Stimulated activated naive B cell treated with anti-CD40 and anti-IgM and Interleukin-4, amounts not matched to agents 10 μg/mL and 1 μg/mL and 100 μg/mL, for 72 hours (primary cell): ENCODE results near the gene ANKFN1.

Experiments used
- ATAC-seq, 2 donors: fragments of 150-1000 bp; cut with Tn5 transposase; replicated peaks; 2 replicates each; pipeline ENCODE4 v1.10.0; 2021; ENCODE audit warnings: moderate library complexity in 1 of 2
- DNase-seq: peaks from one replicate; pipeline ENCODE4 v3.0.0; 2021
- H3K27ac Mint-ChIP-seq: one replicate; pipeline ENCODE4 v1.8.0; 2022; ENCODE audit warnings: mild to moderate bottlenecking, mixed read lengths
- H3K27me3 Mint-ChIP-seq, 2 donors: one replicate each; pipeline ENCODE4 v1.8.0; 2022; ENCODE audit warnings: mixed read lengths in 2 of 2
- H3K36me3 Mint-ChIP-seq, 2 donors: one replicate each; pipeline ENCODE4 v1.8.0; 2022; ENCODE audit warnings: mixed read lengths in 2 of 2, mild to moderate bottlenecking in 1 of 2
- H3K4me1 Mint-ChIP-seq, 2 donors: one replicate each; pipeline ENCODE4 v1.8.0; 2022; ENCODE audit warnings: mixed read lengths in 2 of 2, mild to moderate bottlenecking in 1 of 2
- H3K4me3 Mint-ChIP-seq, 2 donors: one replicate each; pipeline ENCODE4 v1.8.0; 2022; ENCODE audit warnings: mild to moderate bottlenecking in 2 of 2, mixed read lengths in 2 of 2, moderate library complexity in 1 of 2
- H3K9me3 Mint-ChIP-seq, 2 donors: one replicate each; pipeline ENCODE4 v1.8.0; 2022; ENCODE audit warnings: mixed read lengths in 2 of 2, mild to moderate bottlenecking in 1 of 2

The ANKFN1 gene

GRCh38 chr17:56310782-56311181 is 157.5 kb downstream of the ANKFN1 start:
- Mint-ChIP-seq H3K27me3 (no peaks in the 10 kb centered on the region), H3K4me1 (no peaks in the 10 kb centered on the region), H3K36me3 (no peaks in the 10 kb centered on the region), H3K4me3 (no peak overlapping the region), H3K27ac (no peak overlapping the region), H3K9me3 (peaks cover 0 to 5% of the 10 kb centered on the region in 2 donors)
- ATAC-seq (no peak), DNase-seq (no peak)

GRCh38 chr17:56313201-56313600 is 159.9 kb downstream of the ANKFN1 start:
- no peaks in the 10 kb centered on the region for H3K27me3 Mint-ChIP-seq
- no peak for DNase-seq
- no peak overlapping the region for H3K27ac Mint-ChIP-seq
- no peaks in the 10 kb centered on the region for H3K9me3 Mint-ChIP-seq
- no peaks in the 10 kb centered on the region for H3K4me1 Mint-ChIP-seq
- no peak for ATAC-seq
- no peaks in the 10 kb centered on the region for H3K36me3 Mint-ChIP-seq
- no peak overlapping the region for H3K4me3 Mint-ChIP-seq

- no peak for DNase-seq
- H3K9me3 Mint-ChIP-seq: no peaks in the 10 kb centered on the region
- no peak for ATAC-seq
- no peak overlapping the region for H3K27ac Mint-ChIP-seq
- H3K36me3 Mint-ChIP-seq: no peaks in the 10 kb centered on the region
- H3K4me1 Mint-ChIP-seq: no peaks in the 10 kb centered on the region
- no peak overlapping the region for H3K4me3 Mint-ChIP-seq
- no peaks in the 10 kb centered on the region for H3K27me3 Mint-ChIP-seq
These were observed 160.8 kb downstream of the ANKFN1 start for GRCh38 chr17:56314026-56314425.

GRCh38 chr17:56314984-56315602 is 161.8 kb downstream of the ANKFN1 start:
- no peaks in the 10 kb centered on the region for H3K9me3 Mint-ChIP-seq
- no peak for DNase-seq
- no peaks in the 10 kb centered on the region for H3K4me1 Mint-ChIP-seq
- H3K27me3 Mint-ChIP-seq: no peaks in the 10 kb centered on the region
- ATAC-seq: no peak
- H3K27ac Mint-ChIP-seq: no peak overlapping the region
- no peak overlapping the region for H3K4me3 Mint-ChIP-seq
- H3K36me3 Mint-ChIP-seq: no peaks in the 10 kb centered on the region

- no peak overlapping the region for H3K4me3 Mint-ChIP-seq
- no peak overlapping the region for H3K27ac Mint-ChIP-seq
- H3K27me3 Mint-ChIP-seq: no peaks in the 10 kb centered on the region
- ATAC-seq: no peak
- DNase-seq: no peak
- H3K36me3 Mint-ChIP-seq: no peaks in the 10 kb centered on the region
- no peaks in the 10 kb centered on the region for H3K4me1 Mint-ChIP-seq
- no peaks in the 10 kb centered on the region for H3K9me3 Mint-ChIP-seq
These were observed 163.3 kb downstream of the ANKFN1 start for GRCh38 chr17:56316604-56317003.

GRCh38 chr17:56317351-56318208 is 164.3 kb downstream of the ANKFN1 start:
- no peaks in the 10 kb centered on the region for H3K36me3 Mint-ChIP-seq
- no peak overlapping the region for H3K27ac Mint-ChIP-seq
- H3K9me3 Mint-ChIP-seq: no peaks in the 10 kb centered on the region
- no peak overlapping the region for H3K4me3 Mint-ChIP-seq
- no peak for ATAC-seq
- DNase-seq: no peak
- H3K27me3 Mint-ChIP-seq: no peaks in the 10 kb centered on the region
- H3K4me1 Mint-ChIP-seq: no peaks in the 10 kb centered on the region

GRCh38 chr17:56319531-56319930 is 166.3 kb downstream of the ANKFN1 start:
- DNase-seq: no peak
- no peaks in the 10 kb centered on the region for H3K4me1 Mint-ChIP-seq

GRCh38 chr17:56320443-56320842 is 167.2 kb downstream of the ANKFN1 start:
- no peak for DNase-seq
- ATAC-seq: no peak
- Mint-ChIP-seq H3K9me3 (no peaks in the 10 kb centered on the region), H3K4me1 (no peaks in the 10 kb centered on the region), H3K27ac (no peak overlapping the region), H3K36me3 (no peaks in the 10 kb centered on the region), H3K27me3 (no peaks in the 10 kb centered on the region), H3K4me3 (no peak overlapping the region)

More at GRCh38 chr17:56319531-56319930, 166.3 kb downstream of the ANKFN1 start:
- H3K27me3 Mint-ChIP-seq: no peaks in the 10 kb centered on the region
- no peak overlapping the region for H3K27ac Mint-ChIP-seq
- ATAC-seq: peak; percentile 52 to 59
- H3K9me3 Mint-ChIP-seq: no peaks in the 10 kb centered on the region
- H3K4me3 Mint-ChIP-seq: no peak overlapping the region
- no peaks in the 10 kb centered on the region for H3K36me3 Mint-ChIP-seq

- Mint-ChIP-seq H3K36me3 (no peaks in the 10 kb centered on the region), H3K4me1 (no peaks in the 10 kb centered on the region), H3K4me3 (no peak overlapping the region), H3K9me3 (no peaks in the 10 kb centered on the region), H3K27me3 (no peaks in the 10 kb centered on the region), H3K27ac (no peak overlapping the region)
- ATAC-seq (no peak), DNase-seq (no peak)
These were observed 169.7 kb downstream of the ANKFN1 start for GRCh38 chr17:56322991-56323390.

GRCh38 chr17:56324676-56325075 is 171.4 kb downstream of the ANKFN1 start:
- DNase-seq (no peak), ATAC-seq (no peak)
- no peaks in the 10 kb centered on the region for H3K4me1 Mint-ChIP-seq
- H3K27me3 Mint-ChIP-seq: no peaks in the 10 kb centered on the region
- no peak overlapping the region for H3K27ac Mint-ChIP-seq
- no peaks in the 10 kb centered on the region for H3K9me3 Mint-ChIP-seq
- no peaks in the 10 kb centered on the region for H3K36me3 Mint-ChIP-seq
- no peak overlapping the region for H3K4me3 Mint-ChIP-seq

- no peaks in the 10 kb centered on the region for H3K36me3 Mint-ChIP-seq
- ATAC-seq (no peak), DNase-seq (no peak)
- no peak overlapping the region for H3K4me3 Mint-ChIP-seq
- no peaks in the 10 kb centered on the region for H3K27me3 Mint-ChIP-seq
- H3K4me1 Mint-ChIP-seq: no peaks in the 10 kb centered on the region
- peaks cover 0 to 1% of the 10 kb centered on the region in 2 donors for H3K9me3 Mint-ChIP-seq
- H3K27ac Mint-ChIP-seq: no peak overlapping the region
These were observed 172.2 kb downstream of the ANKFN1 start for GRCh38 chr17:56325313-56326000.

- no peak overlapping the region for H3K27ac Mint-ChIP-seq
- H3K27me3 Mint-ChIP-seq: no peaks in the 10 kb centered on the region
These were observed 172.7 kb downstream of the ANKFN1 start for GRCh38 chr17:56326001-56326359.

GRCh38 chr17:56347639-56348038 is 194.4 kb downstream of the ANKFN1 start:
- Mint-ChIP-seq H3K4me3 (no peak overlapping the region), H3K9me3 (peaks cover 7 to 11% of the 10 kb centered on the region in 2 donors), H3K27ac (no peak overlapping the region)

More at GRCh38 chr17:56326001-56326359, 172.7 kb downstream of the ANKFN1 start:
- ATAC-seq: no peak
- peaks cover 0 to 1% of the 10 kb centered on the region in 2 donors for H3K9me3 Mint-ChIP-seq
- DNase-seq: no peak
- H3K4me1 Mint-ChIP-seq: no peaks in the 10 kb centered on the region
- no peaks in the 10 kb centered on the region for H3K36me3 Mint-ChIP-seq
- H3K4me3 Mint-ChIP-seq: no peak overlapping the region

GRCh38 chr17:56350592-56350991 is 197.3 kb downstream of the ANKFN1 start:
- H3K36me3 Mint-ChIP-seq: no peaks in the 10 kb centered on the region

More at GRCh38 chr17:56347639-56348038, 194.4 kb downstream of the ANKFN1 start:
- H3K4me1 Mint-ChIP-seq: no peaks in the 10 kb centered on the region
- H3K36me3 Mint-ChIP-seq: peaks cover 0 to 1% of the 10 kb centered on the region in 2 donors
- ATAC-seq (no peak), DNase-seq (no peak)
- H3K27me3 Mint-ChIP-seq: peaks cover 15 to 21% of the 10 kb centered on the region in 2 donors

More at GRCh38 chr17:56350592-56350991, 197.3 kb downstream of the ANKFN1 start:
- Mint-ChIP-seq H3K9me3 (no peaks in the 10 kb centered on the region), H3K4me1 (no peaks in the 10 kb centered on the region), H3K4me3 (no peak overlapping the region), H3K27ac (no peak overlapping the region), H3K27me3 (peaks cover 0 to 8% of the 10 kb centered on the region in 2 donors)
- DNase-seq (no peak), ATAC-seq (no peak)
